GM21576 (cell line): ENCODE measurements around the gene TATDN2.
"Not testable (repeated sequence)": the region's sequence is repeated elsewhere in the genome, so short reads cannot be mapped to it uniquely, and the experiment has no call there.

ENCODE experiments used
- ATAC-seq: cut with Tn5 transposase; IDR thresholded peaks from one replicate; pipeline ENCODE4 v1.9.1; 2021; ENCODE audit warnings: mild to moderate bottlenecking, moderate library complexity; ENCODE audit not compliant: unreplicated experiment

The TATDN2 gene

DNA sequence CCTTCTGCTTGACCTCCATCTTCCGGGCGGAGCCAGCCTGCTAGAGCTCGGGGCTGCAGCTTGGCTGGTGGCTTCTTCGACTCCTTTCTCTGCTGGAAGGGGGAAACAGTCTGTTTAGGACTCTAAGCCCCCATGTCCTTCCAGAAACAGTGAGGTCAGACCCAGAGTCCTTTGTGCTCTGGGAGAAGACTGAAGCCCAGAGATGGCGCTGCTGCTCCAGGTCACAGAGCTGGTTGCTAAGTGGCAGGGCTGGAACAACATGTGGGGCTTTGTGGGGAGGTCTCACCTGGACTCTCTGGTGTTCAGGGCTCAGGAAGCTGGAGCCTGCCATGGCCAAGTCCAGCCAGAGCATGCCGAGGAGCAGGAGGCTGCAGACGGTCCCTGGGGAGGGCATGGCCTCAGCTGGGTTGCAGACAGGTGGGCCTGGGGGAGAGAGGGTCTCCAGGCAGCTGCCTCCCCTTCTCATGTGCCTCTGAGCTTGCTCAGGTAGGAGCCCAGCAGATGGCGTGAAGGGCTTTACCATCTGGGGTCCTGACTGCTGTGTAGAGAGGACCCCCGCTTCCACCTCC lies 41.6 kb downstream of the TATDN2 start:
- no peak for ATAC-seq

- ATAC-seq, result no peak
Measured at GRCh38 chr3:10290481-10291176, 42.4 kb downstream of the TATDN2 start.

DNA sequence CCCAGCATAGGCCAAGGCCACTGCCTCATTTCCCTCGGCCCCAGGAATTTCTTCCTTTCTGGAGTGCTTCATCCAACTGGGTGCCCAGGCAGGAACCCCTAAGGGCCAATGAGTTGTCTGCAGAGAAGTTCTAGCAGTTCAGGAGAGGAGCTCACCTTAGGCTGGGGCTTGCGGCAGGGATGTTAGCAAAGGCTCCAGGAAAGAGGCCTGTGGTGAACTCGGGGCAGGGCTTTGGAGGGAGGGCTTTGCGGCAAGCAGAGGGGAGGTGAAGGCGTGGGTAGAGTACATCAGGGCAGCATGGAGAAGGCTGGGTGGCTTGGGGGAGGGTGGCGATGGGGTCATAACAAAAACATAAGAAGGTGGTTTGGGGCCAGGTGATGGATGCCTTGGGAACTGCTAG lies 43.4 kb downstream of the TATDN2 start:
- no peak for ATAC-seq

DNA sequence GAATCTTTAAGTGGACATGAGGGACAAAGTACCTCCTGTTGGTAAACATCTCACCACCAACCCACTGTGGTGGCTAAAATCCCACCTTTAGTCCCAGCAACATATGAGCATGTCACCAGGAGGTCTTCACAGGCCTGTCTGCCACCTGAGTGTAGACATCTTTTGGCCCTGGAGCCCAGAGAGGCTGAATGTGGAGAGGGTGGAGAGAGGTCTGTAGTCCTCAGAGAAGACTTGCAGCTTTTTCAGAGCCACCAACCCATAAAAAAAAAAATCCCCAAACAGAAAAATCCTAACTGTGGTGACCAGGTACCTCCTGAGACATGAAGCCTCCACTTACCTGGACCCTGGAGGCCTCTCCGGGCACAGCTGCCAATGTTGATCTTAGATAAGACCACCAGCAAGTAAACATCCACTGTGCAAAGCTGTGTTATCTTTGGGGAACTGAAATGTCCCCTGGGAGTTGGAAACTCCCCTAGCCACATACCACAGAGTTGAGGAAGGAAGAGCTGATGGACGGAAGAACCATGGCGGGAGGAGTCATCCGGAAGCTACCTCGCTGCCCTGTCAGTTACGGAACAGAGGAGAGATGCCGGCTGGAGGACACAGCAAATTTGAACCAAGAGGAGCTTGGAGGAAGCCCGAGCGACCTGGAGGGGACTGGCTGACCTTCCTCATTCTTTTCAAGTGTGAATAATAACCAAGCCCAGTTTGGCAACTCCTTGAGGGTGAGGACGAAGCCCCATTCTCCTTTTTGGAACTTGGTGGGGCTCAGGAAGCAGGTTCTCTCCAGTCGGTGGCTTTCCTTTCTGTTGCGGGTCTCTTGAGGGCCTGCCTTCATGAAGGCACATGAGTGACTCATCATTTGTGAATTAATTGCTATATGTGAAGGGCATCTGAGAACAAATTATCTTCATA lies 44.5 kb downstream of the TATDN2 start, which contains the start of gene GHRL:
Gene GHRL, minus strand, starts transcription at position 443 of the 915 bp plus-strand sequence. CDS start 2,767 bp downstream, outside the sequence.
- no peak for ATAC-seq

- no peak for ATAC-seq
Measured at GRCh38 chr3:10294030-10294586, 45.8 kb downstream of the TATDN2 start.

DNA sequence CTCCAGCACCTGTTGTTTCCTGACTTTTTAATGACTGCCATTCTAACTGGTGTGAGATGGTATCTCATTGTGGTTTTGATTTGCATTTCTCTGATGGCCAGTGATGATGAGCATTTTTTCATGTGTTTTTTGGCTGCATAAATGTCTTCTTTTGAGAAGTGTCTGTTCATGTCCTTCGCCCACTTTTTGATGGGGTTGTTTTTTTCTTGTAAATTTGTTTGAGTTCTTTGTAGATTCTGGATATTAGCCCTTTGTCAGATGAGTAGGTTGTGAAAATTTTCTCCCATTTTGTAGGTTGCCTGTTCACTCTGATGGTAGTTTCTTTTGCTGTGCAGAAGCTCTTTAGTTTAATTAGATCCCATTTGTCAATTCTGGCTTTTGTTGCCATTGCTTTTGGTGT lies 49.8 kb downstream of the TATDN2 start:
- ATAC-seq, result not testable (repeated sequence)

- no peak for ATAC-seq
Measured at GRCh38 chr3:10299175-10299574, 50.9 kb downstream of the TATDN2 start.

- peak; percentile 55 for ATAC-seq
Measured at GRCh38 chr3:10299679-10300078, 51.4 kb downstream of the TATDN2 start.

GRCh38 chr3:10300087-10300486 lies 51.8 kb downstream of the TATDN2 start:
- ATAC-seq, result no peak

DNA sequence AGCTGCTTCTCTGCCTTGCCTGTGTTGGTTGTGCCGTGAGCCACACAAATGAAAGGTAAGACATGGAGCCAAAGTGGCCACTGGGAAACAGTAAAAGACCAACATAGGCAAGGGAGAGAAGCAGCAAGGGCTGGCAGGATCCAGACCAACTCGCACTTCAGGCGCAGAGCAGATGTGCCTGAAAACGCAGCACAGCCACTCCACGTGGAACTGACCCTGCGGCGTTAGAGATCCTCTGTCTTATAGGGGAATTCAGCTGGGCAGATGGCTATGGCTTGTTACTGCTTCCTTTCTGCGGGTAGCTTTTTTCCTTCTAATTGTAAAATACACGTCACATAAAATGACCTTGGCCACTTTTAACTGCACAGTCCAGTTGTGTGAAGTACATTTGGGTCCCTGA lies 54.8 kb downstream of the TATDN2 start:
- ATAC-seq, result no peak

- ATAC-seq, result no peak
Measured at GRCh38 chr3:10303785-10304184, 55.5 kb downstream of the TATDN2 start.

GRCh38 chr3:10304905-10305304 lies 56.6 kb downstream of the TATDN2 start:
- no peak for ATAC-seq

DNA sequence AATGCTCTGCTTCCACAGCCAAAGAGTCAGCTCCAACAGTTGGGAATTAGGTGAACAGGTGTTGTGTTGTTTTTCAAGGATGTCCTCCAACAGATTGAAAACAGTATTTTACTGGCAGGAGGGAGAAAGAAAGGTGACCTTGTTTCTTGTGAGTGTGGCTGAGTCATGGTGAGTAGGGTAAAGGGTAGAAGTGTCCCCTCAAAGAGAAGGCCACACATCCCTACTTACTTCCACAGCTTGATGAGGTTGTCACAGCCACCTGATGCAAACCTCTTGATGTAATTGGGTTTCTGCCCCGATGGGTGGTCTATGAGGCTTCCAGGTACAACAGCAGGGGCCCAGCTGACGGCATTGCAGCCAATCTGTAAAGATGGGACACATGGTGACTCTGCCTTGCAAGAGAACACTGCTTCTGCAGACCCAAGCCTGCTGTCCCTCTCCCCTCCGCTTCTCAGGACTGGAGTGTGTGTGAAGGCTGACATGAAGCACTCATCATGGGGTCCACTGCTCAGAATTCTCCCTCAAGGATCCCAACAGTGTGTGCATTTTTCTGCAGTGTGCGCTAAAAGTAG lies 57.2 kb downstream of the TATDN2 start:
- no peak for ATAC-seq

DNA sequence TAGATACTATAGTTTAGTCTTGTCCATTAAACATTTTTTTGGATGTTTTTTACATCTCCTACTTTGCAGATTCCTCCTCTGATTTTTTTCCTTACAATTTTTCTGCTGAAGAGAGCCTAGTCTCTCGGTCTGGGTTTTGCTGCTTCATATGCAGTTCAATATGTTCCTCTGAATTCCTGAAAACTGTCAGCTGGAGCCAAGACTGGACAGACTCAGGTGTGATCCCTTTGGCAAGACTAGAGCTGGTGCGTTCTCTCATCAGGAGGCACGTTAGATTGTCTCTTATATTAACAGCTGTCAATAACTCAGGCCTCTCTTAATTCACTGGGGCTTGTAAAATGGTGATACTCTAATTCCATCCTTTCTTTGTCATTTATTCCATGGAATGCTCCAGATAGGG lies 57.9 kb downstream of the TATDN2 start:
- ATAC-seq, result no peak

GRCh38 chr3:10308678-10309077 lies 60.4 kb downstream of the TATDN2 start:
- no peak for ATAC-seq

DNA sequence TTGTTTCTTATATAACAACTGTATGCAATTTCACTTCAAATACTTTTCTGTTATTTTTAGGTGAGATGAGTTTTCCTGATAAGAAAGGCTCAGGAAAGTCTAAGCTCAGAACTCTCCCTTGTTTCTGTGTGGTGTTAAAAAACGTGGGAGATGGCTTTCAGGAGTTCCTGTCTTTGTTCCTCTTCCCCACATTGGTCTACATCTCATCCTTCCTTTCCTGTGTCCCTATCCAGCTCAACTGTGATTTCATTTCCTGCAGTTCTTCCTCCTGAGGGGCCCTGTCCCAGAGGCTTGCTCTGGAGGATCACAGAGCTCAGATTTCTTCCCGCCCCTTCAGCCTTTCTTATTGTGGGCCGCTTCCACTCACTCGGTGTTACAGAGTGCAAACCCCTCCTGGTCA lies 61.5 kb downstream of the TATDN2 start:
- no peak for ATAC-seq

- ATAC-seq, result no peak
Measured at GRCh38 chr3:10310578-10310977, 62.3 kb downstream of the TATDN2 start.

DNA sequence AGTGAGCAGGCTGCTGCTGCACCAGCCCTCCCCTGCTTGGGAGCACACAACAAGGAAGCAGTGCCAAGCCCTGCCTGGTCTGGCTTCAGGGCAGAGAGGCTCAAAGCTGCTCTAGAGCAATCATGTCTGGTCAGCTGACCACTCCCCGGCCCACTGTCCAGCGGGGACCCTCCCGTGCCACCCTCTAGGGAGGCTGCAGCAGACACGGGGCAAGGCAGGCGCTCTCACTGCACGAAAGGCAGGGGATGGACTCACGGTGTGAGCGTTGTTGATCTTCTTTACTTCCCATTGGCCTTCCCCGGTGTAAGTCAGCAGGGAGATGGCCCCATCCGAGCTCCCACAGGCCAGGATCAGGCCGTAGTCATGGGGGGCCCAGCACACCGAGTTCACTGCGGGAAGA lies 63.5 kb downstream of the TATDN2 start:
- ATAC-seq, result no peak

- no peak for ATAC-seq
Measured at GRCh38 chr3:10312391-10312790, 64.1 kb downstream of the TATDN2 start.

- ATAC-seq, result no peak
Measured at GRCh38 chr3:10312861-10313260, 64.6 kb downstream of the TATDN2 start.

- no peak for ATAC-seq
Measured at GRCh38 chr3:10315101-10315500, 66.8 kb downstream of the TATDN2 start.
